Ascending aorta (tissue), 2 donors: ENCODE measurements around the gene HSD3B7. TPM values are rescaled to one million over a fixed set of nuclear protein-coding genes. Genes with fewer than 3 reads are reported as not detected.

Source experiments
- DNase-seq, 2 donors: peaks; one replicate each; pipeline ENCODE4 v3.0.0-alpha.2; 2019; ENCODE audit warnings: low spot score in 2 of 2
- H3K27ac ChIP-seq, 2 donors: fragments of 200-600 bp; sonication (generic); one replicate each; pipeline ENCODE4 v1.5.1; 2016 to 2017; ENCODE audit warnings: mild to moderate bottlenecking in 1 of 2
- H3K27me3 ChIP-seq: fragments of 200-600 bp; sonication (generic); one replicate; pipeline ENCODE4 v1.5.1; 2017
- H3K36me3 ChIP-seq, 2 donors: fragments of 200-600 bp; sonication (generic); one replicate each; pipeline ENCODE4 v1.5.1; 2016
- H3K4me1 ChIP-seq, 2 donors: fragments of 200-600 bp; sonication (generic); one replicate each; pipeline ENCODE4 v1.5.1; 2016 to 2017; ENCODE audit warnings: mild to moderate bottlenecking in 1 of 2
- H3K4me3 ChIP-seq, 2 donors: fragments of 200-600 bp; sonication (generic); one replicate each; pipeline ENCODE4 v1.5.1; 2016 to 2017; ENCODE audit warnings: mild to moderate bottlenecking in 1 of 2
- H3K9me3 ChIP-seq, 2 donors: fragments of 200-600 bp; sonication (generic); one replicate each; pipeline ENCODE4 v1.5.1; 2016
- CTCF ChIP-seq, 3 experiments: fragments of 200-600 bp in 2 of 3; fragments of 450-650 bp in 1 of 3; sonication (generic) in 2 of 3; IDR thresholded peaks; one replicate each; pipeline ENCODE4 v1.5.1; 2016 to 2019; ENCODE audit warnings: antibody characterized with exemption in 3 of 3, mild to moderate bottlenecking in 1 of 3, moderate library complexity in 1 of 3
- intact Hi-C: fragments of 100-400 bp; cut with DNase I; formaldehyde crosslinking; loops from one replicate; pipeline ENCODE4 v1.15.1; 2023
- total RNA-seq: library from RNA; depleted of rRNA; stranded (reverse); fragments of >200 nt; gene quantifications from one replicate; pipeline ENCODE4 v1.1.0, GENCODE V29; 2016

Gene HSD3B7
- total RNA-seq, 1 donor from 2014 or later, result 35.2 TPM

- Histone ChIP-seq H3K36me3 (no peaks in the 10 kb centered on the region), H3K4me1 (peaks cover 0 to 1% of the 10 kb centered on the region in 2 donors), H3K9me3 (no peaks in the 10 kb centered on the region), H3K27ac (no peak overlapping the region), H3K4me3 (no peak overlapping the region), H3K27me3 (no peaks in the 10 kb centered on the region)
- no peak for DNase-seq
- no peak for TF ChIP-seq CTCF (IDR thresholded peaks at IDR 0.05)
- intact Hi-C loops, result no loop called here
Measured at GRCh38 chr16:30991052-30991451, 6.0 kb downstream of the HSD3B7 start.

GRCh38 chr16:30992276-30992780, 7.3 kb downstream of the HSD3B7 start:
- intact Hi-C loops, result no loop called here
- Histone ChIP-seq H3K4me3 (no peak overlapping the region), H3K36me3 (no peaks in the 10 kb centered on the region), H3K4me1 (peaks cover under 1 to 8% of the 10 kb centered on the region in 2 donors), H3K27me3 (no peaks in the 10 kb centered on the region), H3K9me3 (no peaks in the 10 kb centered on the region), H3K27ac (no peak overlapping the region)
- TF ChIP-seq CTCF (IDR thresholded peaks at IDR 0.05), result no peak
- DNase-seq, result no peak

- no peak for DNase-seq
- Histone ChIP-seq H3K36me3 (no peaks in the 10 kb centered on the region), H3K4me3 (no peak overlapping the region), H3K4me1 (peaks cover 9 to 16% of the 10 kb centered on the region in 2 donors), H3K9me3 (no peaks in the 10 kb centered on the region), H3K27me3 (no peaks in the 10 kb centered on the region), H3K27ac (no peak overlapping the region)
- intact Hi-C loops, result no loop called here
- TF ChIP-seq CTCF (IDR thresholded peaks at IDR 0.05), result no peak
Measured at GRCh38 chr16:30992931-30993816, 8.2 kb downstream of the HSD3B7 start.

- TF ChIP-seq CTCF (IDR thresholded peaks at IDR 0.05), result no peak
- intact Hi-C loops, result loop anchor here (2.0 to 5.0 kb wide), 4 partner anchors 39 to 876 kb away; partner anchors contain the start of genes SETD1A, VKORC1, ZNF267 and ZNF646
- H3K27me3 ChIP-seq, result no peaks in the 10 kb centered on the region
- no peaks in the 10 kb centered on the region for H3K9me3 ChIP-seq
- peaks cover 9 to 27% of the 10 kb centered on the region in 2 donors for H3K4me1 ChIP-seq
- H3K27ac ChIP-seq, result peak overlapping the region in 1 of 2 donors; percentile 90
- DNase-seq, result no peak
- H3K36me3 ChIP-seq, result no peaks in the 10 kb centered on the region
- H3K4me3 ChIP-seq, result no peak overlapping the region
Measured at GRCh38 chr16:30995927-30996323, 10.9 kb downstream of the HSD3B7 start.

- Histone ChIP-seq H3K27ac (peak overlapping the region; percentile 90 to 94), H3K9me3 (no peaks in the 10 kb centered on the region), H3K4me1 (peaks cover 9 to 27% of the 10 kb centered on the region in 2 donors), H3K36me3 (no peaks in the 10 kb centered on the region), H3K4me3 (peak overlapping the region; percentile 65 to 78), H3K27me3 (no peaks in the 10 kb centered on the region)
- TF ChIP-seq CTCF (IDR thresholded peaks at IDR 0.05), result no peak
- DNase-seq, result no peak
- intact Hi-C loops, result loop anchor here (2.0 to 5.0 kb wide), 4 partner anchors 39 to 876 kb away; partner anchors contain the start of genes SETD1A, VKORC1, ZNF267 and ZNF646
Measured at GRCh38 chr16:30996324-30996984, 11.4 kb downstream of the HSD3B7 start.
